T47D (cell line): ENCODE data around the gene RPS6KL1.

Source experiments
- DNase-seq, 2 experiments: peaks; one replicate each; pipeline versions ENCODE4 v3.0.0 to v3.0.0-alpha.2; 2011 to 2012; ENCODE audit warnings: low read depth in 1 of 2, low spot score in 1 of 2
- JUND ChIP-seq: IDR thresholded peaks from 2 replicates; pipeline ENCODE4 v1.6.1; 2012; ENCODE audit warnings: low read depth
- in situ Hi-C: cut with HindIII; loops from 2 replicates; pipeline ENCODE4 v1.10.0; 2016; ENCODE audit warnings: low sequenced_read_pairs, low pct_unique_long_range_greater_than_20kb

The RPS6KL1 gene

GRCh38 chr14:74858022-74858421 lies 65.0 kb downstream of the RPS6KL1 start:
- DNase-seq: no peak
- in situ Hi-C loops: no loop called here
- no peak for TF ChIP-seq JUND

DNA sequence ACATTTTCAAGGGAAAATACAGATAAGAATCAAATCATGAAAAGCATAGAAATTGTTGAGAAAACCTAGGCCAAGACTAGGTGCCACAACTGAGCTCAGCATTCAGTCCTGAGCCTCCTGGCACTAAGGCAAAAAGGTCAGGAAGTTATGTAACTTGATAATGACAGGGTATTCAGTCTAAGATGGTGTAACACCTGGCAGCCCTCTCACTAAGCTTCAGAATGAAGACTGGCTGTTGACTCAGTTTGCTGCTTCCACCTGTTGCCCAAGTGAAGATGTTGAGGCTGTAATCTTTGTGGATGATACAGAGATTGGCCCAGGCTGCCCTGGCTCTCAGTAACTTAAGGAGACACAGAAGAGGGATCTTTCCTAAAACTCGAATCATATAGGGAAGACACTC lies 66.7 kb downstream of the RPS6KL1 start:
- no peak for DNase-seq
- in situ Hi-C loops: no loop called here
- TF ChIP-seq JUND: no peak

- in situ Hi-C loops: no loop called here
- TF ChIP-seq JUND: no peak
- DNase-seq: no peak
These were observed 67.1 kb downstream of the RPS6KL1 start for GRCh38 chr14:74855945-74856344.

- DNase-seq: no peak
- no peak for TF ChIP-seq JUND
- in situ Hi-C loops: no loop called here
These were observed 68.0 kb downstream of the RPS6KL1 start for GRCh38 chr14:74855021-74855420.
